ENCODE results near the gene ESRP2.

GRCh38 chr16:68227183-68227793 is 8.6 kb downstream of the ESRP2 start:
- TF ChIP-seq CTCF (IDR thresholded peaks at IDR 0.05) (no peak), EZH2 (IDR thresholded peaks at IDR 0.05) (no peak)
